Nephron progenitor cell (in vitro differentiated cells): Measurements from ENCODE around the gene LAMB4.

ENCODE experiments used
- DNase-seq: peaks from one replicate; pipeline ENCODE4 v3.0.0; 2021
- H3K27ac Mint-ChIP-seq: 2 replicates; pipeline ENCODE4 v1.8.0; 2021; ENCODE audit warnings: mild to moderate bottlenecking, moderate library complexity, mixed read lengths
- H3K27me3 Mint-ChIP-seq: 2 replicates; pipeline ENCODE4 v1.8.0; 2021; ENCODE audit warnings: mild to moderate bottlenecking, low read depth, mixed read lengths; ENCODE audit not compliant: poor library complexity
- H3K36me3 Mint-ChIP-seq: 2 replicates; pipeline ENCODE4 v1.8.0; 2021; ENCODE audit warnings: low read depth, mixed read lengths
- H3K4me1 Mint-ChIP-seq: 2 replicates; pipeline ENCODE4 v1.8.0; 2021; ENCODE audit warnings: mixed read lengths
- H3K4me3 Mint-ChIP-seq: 2 replicates; pipeline ENCODE4 v1.8.0; 2021; ENCODE audit warnings: mild to moderate bottlenecking, moderate library complexity, mixed read lengths
- H3K9me3 Mint-ChIP-seq: 2 replicates; pipeline ENCODE4 v1.8.0; 2021; ENCODE audit warnings: mild to moderate bottlenecking, moderate library complexity, mixed read lengths
- TF ChIP-seq, protein P1 (sequence below): fragments of 200-600 bp; sonication (generic); IDR thresholded peaks from 2 replicates; pipeline ENCODE4 v1.5.0; 2021; ENCODE audit warnings: antibody characterized with exemption

The LAMB4 gene

GRCh38 chr7:108055611-108056021 lies 74.5 kb downstream of the LAMB4 start:
- peaks cover 9% of the 10 kb centered on the region for H3K4me1 Mint-ChIP-seq
- H3K4me3 Mint-ChIP-seq, result no peak overlapping the region
- no peaks in the 10 kb centered on the region for H3K9me3 Mint-ChIP-seq
- peaks cover 9% of the 10 kb centered on the region for H3K27me3 Mint-ChIP-seq
- DNase-seq, result no peak
- H3K36me3 Mint-ChIP-seq, result no peaks in the 10 kb centered on the region
- H3K27ac Mint-ChIP-seq, result no peak overlapping the region
- TF ChIP-seq, protein P1, sequence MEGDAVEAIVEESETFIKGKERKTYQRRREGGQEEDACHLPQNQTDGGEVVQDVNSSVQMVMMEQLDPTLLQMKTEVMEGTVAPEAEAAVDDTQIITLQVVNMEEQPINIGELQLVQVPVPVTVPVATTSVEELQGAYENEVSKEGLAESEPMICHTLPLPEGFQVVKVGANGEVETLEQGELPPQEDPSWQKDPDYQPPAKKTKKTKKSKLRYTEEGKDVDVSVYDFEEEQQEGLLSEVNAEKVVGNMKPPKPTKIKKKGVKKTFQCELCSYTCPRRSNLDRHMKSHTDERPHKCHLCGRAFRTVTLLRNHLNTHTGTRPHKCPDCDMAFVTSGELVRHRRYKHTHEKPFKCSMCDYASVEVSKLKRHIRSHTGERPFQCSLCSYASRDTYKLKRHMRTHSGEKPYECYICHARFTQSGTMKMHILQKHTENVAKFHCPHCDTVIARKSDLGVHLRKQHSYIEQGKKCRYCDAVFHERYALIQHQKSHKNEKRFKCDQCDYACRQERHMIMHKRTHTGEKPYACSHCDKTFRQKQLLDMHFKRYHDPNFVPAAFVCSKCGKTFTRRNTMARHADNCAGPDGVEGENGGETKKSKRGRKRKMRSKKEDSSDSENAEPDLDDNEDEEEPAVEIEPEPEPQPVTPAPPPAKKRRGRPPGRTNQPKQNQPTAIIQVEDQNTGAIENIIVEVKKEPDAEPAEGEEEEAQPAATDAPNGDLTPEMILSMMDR, result no peak

- no peak for DNase-seq
- no peak overlapping the region for H3K27ac Mint-ChIP-seq
- no peaks in the 10 kb centered on the region for H3K9me3 Mint-ChIP-seq
- TF ChIP-seq, protein P1, result no peak
- H3K36me3 Mint-ChIP-seq, result no peaks in the 10 kb centered on the region
- peaks cover 9% of the 10 kb centered on the region for H3K4me1 Mint-ChIP-seq
- H3K27me3 Mint-ChIP-seq, result peaks cover 9% of the 10 kb centered on the region
- H3K4me3 Mint-ChIP-seq, result no peak overlapping the region
Measured at GRCh38 chr7:108054537-108054936, 75.6 kb downstream of the LAMB4 start.

DNA sequence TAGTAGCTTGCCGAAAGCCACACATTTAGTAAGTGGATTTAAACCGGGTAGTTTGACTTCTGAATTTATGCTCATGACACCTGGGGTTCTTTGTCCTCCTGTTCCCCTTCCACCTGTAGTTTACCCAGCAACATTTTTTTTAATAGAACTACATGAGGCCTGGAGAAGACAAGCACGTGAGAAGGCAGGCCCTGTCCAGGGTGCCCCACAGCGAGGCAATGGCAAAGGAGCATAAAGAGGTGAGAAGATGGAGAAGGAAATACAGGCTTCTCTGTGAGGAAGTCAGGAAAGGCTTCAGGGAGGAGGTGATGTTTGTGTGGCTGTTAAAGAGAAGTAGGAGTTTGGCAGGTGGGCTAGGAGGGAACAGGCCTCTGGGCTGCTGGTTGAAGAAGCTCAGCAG lies 76.9 kb downstream of the LAMB4 start:
- H3K9me3 Mint-ChIP-seq, result no peaks in the 10 kb centered on the region
- no peak overlapping the region for H3K27ac Mint-ChIP-seq
- TF ChIP-seq, protein P1, result no peak
- H3K4me1 Mint-ChIP-seq, result peaks cover 9% of the 10 kb centered on the region
- no peaks in the 10 kb centered on the region for H3K36me3 Mint-ChIP-seq
- no peak for DNase-seq
- peaks cover 9% of the 10 kb centered on the region for H3K27me3 Mint-ChIP-seq
- no peak overlapping the region for H3K4me3 Mint-ChIP-seq

- Mint-ChIP-seq H3K27ac (no peak overlapping the region), H3K27me3 (peaks cover 9% of the 10 kb centered on the region), H3K36me3 (no peaks in the 10 kb centered on the region), H3K4me3 (no peak overlapping the region), H3K4me1 (peaks cover 9% of the 10 kb centered on the region), H3K9me3 (no peaks in the 10 kb centered on the region)
- TF ChIP-seq, protein P1, result no peak
- no peak for DNase-seq
Measured at GRCh38 chr7:108051454-108051853, 78.7 kb downstream of the LAMB4 start.

DNA sequence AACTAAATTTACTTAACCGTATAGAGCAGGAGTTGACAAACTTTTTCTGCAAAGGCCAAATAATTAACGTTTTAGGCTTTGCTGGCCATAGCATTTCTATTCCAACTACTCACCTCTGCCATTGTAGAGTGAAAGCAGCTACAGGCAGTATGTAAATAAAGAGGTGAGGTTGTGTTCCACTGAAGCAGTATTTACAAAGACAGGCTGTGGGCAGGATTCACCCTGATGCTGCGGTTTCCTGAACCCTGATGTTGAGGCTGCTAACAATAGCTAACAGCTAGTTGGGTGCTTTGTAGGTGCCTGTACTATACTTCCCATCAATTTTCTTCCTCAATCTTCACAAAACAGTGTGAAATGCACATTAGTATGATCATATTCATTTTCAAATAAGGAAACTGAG lies 80.2 kb downstream of the LAMB4 start:
- Mint-ChIP-seq H3K9me3 (no peaks in the 10 kb centered on the region), H3K27me3 (peaks cover 9% of the 10 kb centered on the region), H3K27ac (no peak overlapping the region), H3K36me3 (no peaks in the 10 kb centered on the region), H3K4me1 (no peaks in the 10 kb centered on the region), H3K4me3 (no peak overlapping the region)
- TF ChIP-seq, protein P1, result no peak
- no peak for DNase-seq

DNA sequence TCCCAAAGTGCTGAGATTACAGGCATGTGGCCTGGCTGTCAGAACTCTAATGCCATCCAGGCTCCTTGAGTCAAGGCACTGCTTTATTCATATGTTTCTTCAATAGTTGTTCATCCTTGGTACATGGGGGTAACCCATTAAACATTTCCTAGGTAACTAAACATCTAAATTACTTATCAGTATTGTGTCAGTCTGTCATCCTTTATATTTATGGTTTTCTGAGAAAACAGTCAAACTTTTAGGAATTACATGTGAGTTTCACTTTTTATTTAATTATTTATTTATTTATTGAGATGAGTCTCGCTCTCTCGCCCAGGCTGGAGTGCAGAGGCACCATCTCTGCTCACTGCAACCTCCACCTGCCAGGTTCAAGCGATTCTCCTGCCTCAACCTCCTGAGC lies 81.7 kb downstream of the LAMB4 start:
- Mint-ChIP-seq H3K9me3 (no peaks in the 10 kb centered on the region), H3K4me1 (no peaks in the 10 kb centered on the region), H3K4me3 (no peak overlapping the region), H3K27me3 (peaks cover 9% of the 10 kb centered on the region), H3K36me3 (no peaks in the 10 kb centered on the region), H3K27ac (no peak overlapping the region)
- TF ChIP-seq, protein P1, result no peak
- no peak for DNase-seq
